HEK293 (cell line): ENCODE measurements around the gene LNP1.

Experiments used
- CTCF ChIP-seq: fragments of 450-650 bp; formaldehyde crosslinking; IDR thresholded peaks from 2 replicates; pipeline ENCODE4 v1.5.1; 2016; ENCODE audit warnings: missing biosample characterization, missing genetic modification characterization
- GFI1B ChIP-seq: fragments of 450-650 bp; formaldehyde crosslinking; IDR thresholded peaks from 2 replicates; pipeline ENCODE4 v1.5.1; 2016; ENCODE audit warnings: missing biosample characterization, missing genetic modification characterization
- HOXA7 ChIP-seq: sonication (generic); formaldehyde crosslinking; IDR thresholded peaks from 2 replicates; pipeline ENCODE4 v1.8.1; 2022; ENCODE audit warnings: missing genetic modification reagents, borderline replicate concordance
- KLF8 ChIP-seq: fragments of 450-650 bp; formaldehyde crosslinking; IDR thresholded peaks from 2 replicates; pipeline ENCODE4 v1.5.1; 2016; ENCODE audit warnings: missing biosample characterization, missing genetic modification characterization
- OSR2 ChIP-seq: fragments of 450-650 bp; formaldehyde crosslinking; IDR thresholded peaks from 2 replicates; pipeline ENCODE4 v1.5.1; 2016; ENCODE audit warnings: missing biosample characterization, missing genetic modification characterization
- TCF7L2 ChIP-seq: IDR thresholded peaks from 2 replicates; pipeline ENCODE4 v1.6.1; 2011; ENCODE audit warnings: low read depth, mild to moderate bottlenecking, inconsistent platforms, low read length, moderate library complexity, borderline replicate concordance
- ZNF16 ChIP-seq: fragments of 450-650 bp; formaldehyde crosslinking; IDR thresholded peaks from 2 replicates; pipeline ENCODE4 v1.5.1; 2016; ENCODE audit warnings: low read depth, missing biosample characterization, missing genetic modification characterization
- ZNF394 ChIP-seq: fragments of 450-650 bp; formaldehyde crosslinking; IDR thresholded peaks from 2 replicates; pipeline ENCODE4 v1.5.1; 2016; ENCODE audit warnings: missing biosample characterization, missing genetic modification characterization, mild to moderate bottlenecking, moderate library complexity, borderline replicate concordance
- TF ChIP-seq, protein P1 (sequence below): fragments of 450-650 bp; formaldehyde crosslinking; IDR thresholded peaks from 2 replicates; pipeline ENCODE4 v1.5.1; 2016; ENCODE audit warnings: missing biosample characterization, missing genetic modification characterization
- TF ChIP-seq, protein P2 (sequence below): fragments of 450-650 bp; IDR thresholded peaks from 2 replicates; pipeline ENCODE4 v1.5.1; 2018; ENCODE audit warnings: missing biosample characterization, missing genetic modification characterization
- TF ChIP-seq, protein P3 (sequence below): fragments of 450-650 bp; formaldehyde crosslinking; IDR thresholded peaks from 2 replicates; pipeline ENCODE4 v1.5.1; 2016; ENCODE audit warnings: missing biosample characterization, missing genetic modification characterization
- TF ChIP-seq, protein P4 (sequence below): fragments of 450-650 bp; formaldehyde crosslinking; IDR thresholded peaks from 2 replicates; pipeline ENCODE4 v1.5.1; 2016; ENCODE audit warnings: missing biosample characterization, missing genetic modification characterization

DNA sequence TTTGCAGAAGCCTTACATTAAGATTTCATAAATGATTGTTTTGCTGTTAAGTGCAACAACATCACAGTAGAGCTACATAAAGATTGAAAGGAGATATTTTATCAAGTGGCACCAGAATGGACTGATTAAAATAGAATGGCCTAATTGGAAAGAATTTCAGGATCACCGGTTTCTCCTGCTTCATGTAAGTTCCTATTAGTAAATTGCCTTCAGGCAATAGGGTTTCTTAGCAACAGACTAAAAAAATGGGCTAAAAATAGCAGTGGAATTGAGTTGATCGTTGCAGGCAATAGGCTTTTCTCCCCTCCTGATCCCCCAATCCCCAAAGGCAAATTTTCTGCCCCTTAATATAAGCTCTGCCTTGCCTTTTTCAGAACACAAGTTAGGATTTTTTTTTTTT lies 917 bp downstream of the LNP1 start:
- TF ChIP-seq CTCF (tag by site-specific recombination) (no peak), OSR2 (no peak), GFI1B (tag by site-specific recombination) (no peak), HOXA7 (CRISPR knock-in tag) (no peak), TCF7L2 (no peak), ZNF16 (tag by site-specific recombination) (no peak), ZNF394 (tag by site-specific recombination) (no peak), KLF8 (tag by site-specific recombination) (no peak)
- TF ChIP-seq, protein P1, sequence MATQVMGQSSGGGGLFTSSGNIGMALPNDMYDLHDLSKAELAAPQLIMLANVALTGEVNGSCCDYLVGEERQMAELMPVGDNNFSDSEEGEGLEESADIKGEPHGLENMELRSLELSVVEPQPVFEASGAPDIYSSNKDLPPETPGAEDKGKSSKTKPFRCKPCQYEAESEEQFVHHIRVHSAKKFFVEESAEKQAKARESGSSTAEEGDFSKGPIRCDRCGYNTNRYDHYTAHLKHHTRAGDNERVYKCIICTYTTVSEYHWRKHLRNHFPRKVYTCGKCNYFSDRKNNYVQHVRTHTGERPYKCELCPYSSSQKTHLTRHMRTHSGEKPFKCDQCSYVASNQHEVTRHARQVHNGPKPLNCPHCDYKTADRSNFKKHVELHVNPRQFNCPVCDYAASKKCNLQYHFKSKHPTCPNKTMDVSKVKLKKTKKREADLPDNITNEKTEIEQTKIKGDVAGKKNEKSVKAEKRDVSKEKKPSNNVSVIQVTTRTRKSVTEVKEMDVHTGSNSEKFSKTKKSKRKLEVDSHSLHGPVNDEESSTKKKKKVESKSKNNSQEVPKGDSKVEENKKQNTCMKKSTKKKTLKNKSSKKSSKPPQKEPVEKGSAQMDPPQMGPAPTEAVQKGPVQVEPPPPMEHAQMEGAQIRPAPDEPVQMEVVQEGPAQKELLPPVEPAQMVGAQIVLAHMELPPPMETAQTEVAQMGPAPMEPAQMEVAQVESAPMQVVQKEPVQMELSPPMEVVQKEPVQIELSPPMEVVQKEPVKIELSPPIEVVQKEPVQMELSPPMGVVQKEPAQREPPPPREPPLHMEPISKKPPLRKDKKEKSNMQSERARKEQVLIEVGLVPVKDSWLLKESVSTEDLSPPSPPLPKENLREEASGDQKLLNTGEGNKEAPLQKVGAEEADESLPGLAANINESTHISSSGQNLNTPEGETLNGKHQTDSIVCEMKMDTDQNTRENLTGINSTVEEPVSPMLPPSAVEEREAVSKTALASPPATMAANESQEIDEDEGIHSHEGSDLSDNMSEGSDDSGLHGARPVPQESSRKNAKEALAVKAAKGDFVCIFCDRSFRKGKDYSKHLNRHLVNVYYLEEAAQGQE (tag by site-specific recombination) = no peak
- TF ChIP-seq, protein P2, sequence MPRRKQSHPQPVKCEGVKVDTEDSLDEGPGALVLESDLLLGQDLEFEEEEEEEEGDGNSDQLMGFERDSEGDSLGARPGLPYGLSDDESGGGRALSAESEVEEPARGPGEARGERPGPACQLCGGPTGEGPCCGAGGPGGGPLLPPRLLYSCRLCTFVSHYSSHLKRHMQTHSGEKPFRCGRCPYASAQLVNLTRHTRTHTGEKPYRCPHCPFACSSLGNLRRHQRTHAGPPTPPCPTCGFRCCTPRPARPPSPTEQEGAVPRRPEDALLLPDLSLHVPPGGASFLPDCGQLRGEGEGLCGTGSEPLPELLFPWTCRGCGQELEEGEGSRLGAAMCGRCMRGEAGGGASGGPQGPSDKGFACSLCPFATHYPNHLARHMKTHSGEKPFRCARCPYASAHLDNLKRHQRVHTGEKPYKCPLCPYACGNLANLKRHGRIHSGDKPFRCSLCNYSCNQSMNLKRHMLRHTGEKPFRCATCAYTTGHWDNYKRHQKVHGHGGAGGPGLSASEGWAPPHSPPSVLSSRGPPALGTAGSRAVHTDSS = no peak
- TF ChIP-seq, protein P3, sequence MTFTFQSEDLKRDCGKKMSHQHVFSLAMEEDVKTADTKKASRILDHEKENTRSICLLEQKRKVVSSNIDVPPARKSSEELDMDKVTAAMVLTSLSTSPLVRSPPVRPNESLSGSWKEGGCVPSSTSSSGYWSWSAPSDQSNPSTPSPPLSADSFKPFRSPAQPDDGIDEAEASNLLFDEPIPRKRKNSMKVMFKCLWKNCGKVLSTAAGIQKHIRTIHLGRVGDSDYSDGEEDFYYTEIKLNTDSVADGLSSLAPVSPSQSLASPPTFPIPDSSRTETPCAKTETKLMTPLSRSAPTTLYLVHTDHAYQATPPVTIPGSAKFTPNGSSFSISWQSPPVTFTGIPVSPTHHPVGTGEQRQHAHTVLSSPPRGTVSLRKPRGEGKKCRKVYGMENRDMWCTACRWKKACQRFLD (tag by site-specific recombination) = no peak
- TF ChIP-seq, protein P4, sequence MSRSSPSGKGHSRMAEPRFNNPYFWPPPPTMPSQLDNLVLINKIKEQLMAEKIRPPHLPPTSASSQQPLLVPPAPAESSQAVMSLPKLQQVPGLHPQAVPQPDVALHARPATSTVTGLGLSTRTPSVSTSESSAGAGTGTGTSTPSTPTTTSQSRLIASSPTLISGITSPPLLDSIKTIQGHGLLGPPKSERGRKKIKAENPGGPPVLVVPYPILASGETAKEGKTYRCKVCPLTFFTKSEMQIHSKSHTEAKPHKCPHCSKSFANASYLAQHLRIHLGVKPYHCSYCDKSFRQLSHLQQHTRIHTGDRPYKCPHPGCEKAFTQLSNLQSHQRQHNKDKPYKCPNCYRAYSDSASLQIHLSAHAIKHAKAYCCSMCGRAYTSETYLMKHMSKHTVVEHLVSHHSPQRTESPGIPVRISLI (tag by site-specific recombination) = peak; percentile 48; the same call in 1 of the 2 replicates
